WTC11 (cell line): ENCODE measurements around the gene TGDS. TPM values are rescaled to one million over a fixed set of nuclear protein-coding genes. Genes with fewer than 3 reads are reported as not detected.
A peak's percentile ranks its signal among the peaks of the same experiment; 100 is the strongest.

ENCODE experiments used
- ATAC-seq: fragments of 200-7000 bp; cut with Tn5 transposase; 2 replicates; pipeline ENCODE4 v1.10.0; 2021; ENCODE audit warnings: mild to moderate bottlenecking, moderate library complexity
- CTCF ChIA-PET: fragments of 300-600 bp; sonication (Branson Sonifier 250); formaldehyde crosslinking; loops from one replicate; lab custom pipeline; 2021; ENCODE audit warnings: antibody characterized with exemption; lab: Charles Lee
- POLR2A ChIA-PET: fragments of 350-600 bp; sonication (Branson Sonifier 250); formaldehyde crosslinking; loops from one replicate; lab custom pipeline; 2021; ENCODE audit warnings: antibody characterized with exemption; lab: Charles Lee
- DNase-seq: peaks from one replicate; pipeline ENCODE4 v3.0.0; 2021; ENCODE audit warnings: low spot score
- H3K27ac Mint-ChIP-seq: 2 replicates; pipeline ENCODE4 v1.8.0; 2021; ENCODE audit warnings: mixed read lengths
- H3K27me3 Mint-ChIP-seq: 2 replicates; pipeline ENCODE4 v1.8.0; 2021; ENCODE audit warnings: low read depth, mild to moderate bottlenecking, moderate library complexity, mixed read lengths
- H3K36me3 Mint-ChIP-seq: 2 replicates; pipeline ENCODE4 v1.8.0; 2021; ENCODE audit warnings: mixed read lengths
- H3K4me1 Mint-ChIP-seq: 2 replicates; pipeline ENCODE4 v1.8.0; 2022; ENCODE audit warnings: mixed read lengths
- H3K4me3 Mint-ChIP-seq: 2 replicates; pipeline ENCODE4 v1.8.0; 2021; ENCODE audit warnings: mild to moderate bottlenecking, moderate library complexity, mixed read lengths
- H3K9me3 Mint-ChIP-seq: 2 replicates; pipeline ENCODE4 v1.8.0; 2021; ENCODE audit warnings: mixed read lengths
- ARID4B ChIP-seq: sonication (generic); formaldehyde crosslinking; IDR thresholded peaks from 2 replicates; pipeline ENCODE4 v1.8.0; 2023; ENCODE audit warnings: missing genetic modification reagents, mild to moderate bottlenecking, borderline replicate concordance
- ERG ChIP-seq: fragments of 250-450 bp; sonication (Bioruptor Pico); IDR thresholded peaks from 2 replicates; pipeline ENCODE4 v1.8.0; 2021; ENCODE audit warnings: mild to moderate bottlenecking
- GABPB1 ChIP-seq: sonication (generic); formaldehyde crosslinking; IDR thresholded peaks from 2 replicates; pipeline ENCODE4 v1.8.1; 2023; ENCODE audit warnings: mild to moderate bottlenecking, missing genetic modification reagents
- NFYB ChIP-seq: sonication (generic); formaldehyde crosslinking; conservative IDR thresholded peaks from 2 replicates; pipeline ENCODE4 v1.8.0; 2022; ENCODE audit warnings: low read depth, missing genetic modification reagents
- NR3C1 ChIP-seq: sonication (generic); formaldehyde crosslinking; conservative IDR thresholded peaks from 2 replicates; pipeline ENCODE4 v1.8.1; 2023; ENCODE audit warnings: low read depth, mild to moderate bottlenecking, missing genetic modification reagents
- USF2 ChIP-seq: sonication (generic); formaldehyde crosslinking; IDR thresholded peaks from 2 replicates; pipeline ENCODE4 v1.8.1; 2023; ENCODE audit warnings: mild to moderate bottlenecking, missing genetic modification reagents, moderate library complexity
- ZNF532 ChIP-seq: fragments of 250-450 bp; sonication (Bioruptor Pico); IDR thresholded peaks from 2 replicates; pipeline ENCODE4 v1.9.0; 2021; ENCODE audit warnings: mild to moderate bottlenecking, borderline replicate concordance
- total RNA-seq: library from RNA; stranded (reverse); gene quantifications from 3 replicates; pipeline ENCODE4 v1.2.3, GENCODE V29; 2021
- TF ChIP-seq, protein P1 (sequence below): sonication (generic); formaldehyde crosslinking; IDR thresholded peaks from 2 replicates; pipeline ENCODE4 v1.8.1; 2022; ENCODE audit warnings: mild to moderate bottlenecking, missing genetic modification reagents, moderate library complexity, borderline replicate concordance
- TF ChIP-seq, protein P2 (sequence below): sonication (generic); formaldehyde crosslinking; IDR thresholded peaks from 2 replicates; pipeline ENCODE4 v1.8.0; 2022; ENCODE audit warnings: mild to moderate bottlenecking, missing genetic modification reagents
- TF ChIP-seq, protein P3 (sequence below): sonication (generic); formaldehyde crosslinking; IDR thresholded peaks from 2 replicates; pipeline ENCODE4 v1.8.1; 2022; ENCODE audit warnings: missing genetic modification reagents, borderline replicate concordance
- TF ChIP-seq, protein P4 (sequence below): sonication (generic); formaldehyde crosslinking; IDR thresholded peaks from 2 replicates; pipeline ENCODE4 v1.8.1; 2023; ENCODE audit warnings: mild to moderate bottlenecking, missing genetic modification reagents, borderline replicate concordance
- TF ChIP-seq, protein P5 (sequence below): sonication (generic); formaldehyde crosslinking; IDR thresholded peaks from 2 replicates; pipeline ENCODE4 v1.8.1; 2022; ENCODE audit warnings: mild to moderate bottlenecking, moderate library complexity, missing genetic modification reagents

The TGDS gene
- total RNA-seq, 1 experiment from 2014 or later = 12.5 TPM

GRCh38 chr13:94548821-94549231 lies 47.1 kb downstream of the TGDS start:
- peaks cover 16% of the 10 kb centered on the region for H3K9me3 Mint-ChIP-seq
- ATAC-seq (peak; percentile 56), DNase-seq (peak; percentile 73)
- H3K27me3 Mint-ChIP-seq = peaks cover 17% of the 10 kb centered on the region
- H3K4me1 Mint-ChIP-seq = peaks cover 36% of the 10 kb centered on the region
- CTCF ChIA-PET = interaction anchor here (0.9 to 2.3 kb wide), 8 partner anchors 9 to 132 kb away, joined by 3 to 16 read pairs (median 5); partner anchors contain the start of gene TGDS
- H3K36me3 Mint-ChIP-seq = peaks cover 14% of the 10 kb centered on the region
- POLR2A ChIA-PET = interaction anchor here (1.2 to 2.3 kb wide), 3 partner anchors 13 to 53 kb away, joined by 6 to 11 read pairs (median 11); partner anchors contain the start of genes GPR180 and TGDS
- H3K4me3 Mint-ChIP-seq = peak overlapping the region; percentile 83
- H3K27ac Mint-ChIP-seq = peak overlapping the region; percentile 91
- TF ChIP-seq, protein P1, sequence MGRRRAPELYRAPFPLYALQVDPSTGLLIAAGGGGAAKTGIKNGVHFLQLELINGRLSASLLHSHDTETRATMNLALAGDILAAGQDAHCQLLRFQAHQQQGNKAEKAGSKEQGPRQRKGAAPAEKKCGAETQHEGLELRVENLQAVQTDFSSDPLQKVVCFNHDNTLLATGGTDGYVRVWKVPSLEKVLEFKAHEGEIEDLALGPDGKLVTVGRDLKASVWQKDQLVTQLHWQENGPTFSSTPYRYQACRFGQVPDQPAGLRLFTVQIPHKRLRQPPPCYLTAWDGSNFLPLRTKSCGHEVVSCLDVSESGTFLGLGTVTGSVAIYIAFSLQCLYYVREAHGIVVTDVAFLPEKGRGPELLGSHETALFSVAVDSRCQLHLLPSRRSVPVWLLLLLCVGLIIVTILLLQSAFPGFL (CRISPR knock-in tag) = no peak
- TF ChIP-seq, protein P2, sequence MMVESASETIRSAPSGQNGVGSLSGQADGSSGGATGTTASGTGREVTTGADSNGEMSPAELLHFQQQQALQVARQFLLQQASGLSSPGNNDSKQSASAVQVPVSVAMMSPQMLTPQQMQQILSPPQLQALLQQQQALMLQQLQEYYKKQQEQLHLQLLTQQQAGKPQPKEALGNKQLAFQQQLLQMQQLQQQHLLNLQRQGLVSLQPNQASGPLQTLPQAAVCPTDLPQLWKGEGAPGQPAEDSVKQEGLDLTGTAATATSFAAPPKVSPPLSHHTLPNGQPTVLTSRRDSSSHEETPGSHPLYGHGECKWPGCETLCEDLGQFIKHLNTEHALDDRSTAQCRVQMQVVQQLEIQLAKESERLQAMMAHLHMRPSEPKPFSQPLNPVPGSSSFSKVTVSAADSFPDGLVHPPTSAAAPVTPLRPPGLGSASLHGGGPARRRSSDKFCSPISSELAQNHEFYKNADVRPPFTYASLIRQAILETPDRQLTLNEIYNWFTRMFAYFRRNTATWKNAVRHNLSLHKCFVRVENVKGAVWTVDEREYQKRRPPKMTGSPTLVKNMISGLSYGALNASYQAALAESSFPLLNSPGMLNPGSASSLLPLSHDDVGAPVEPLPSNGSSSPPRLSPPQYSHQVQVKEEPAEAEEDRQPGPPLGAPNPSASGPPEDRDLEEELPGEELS (CRISPR knock-in tag) = no peak
- TF ChIP-seq, protein P3, sequence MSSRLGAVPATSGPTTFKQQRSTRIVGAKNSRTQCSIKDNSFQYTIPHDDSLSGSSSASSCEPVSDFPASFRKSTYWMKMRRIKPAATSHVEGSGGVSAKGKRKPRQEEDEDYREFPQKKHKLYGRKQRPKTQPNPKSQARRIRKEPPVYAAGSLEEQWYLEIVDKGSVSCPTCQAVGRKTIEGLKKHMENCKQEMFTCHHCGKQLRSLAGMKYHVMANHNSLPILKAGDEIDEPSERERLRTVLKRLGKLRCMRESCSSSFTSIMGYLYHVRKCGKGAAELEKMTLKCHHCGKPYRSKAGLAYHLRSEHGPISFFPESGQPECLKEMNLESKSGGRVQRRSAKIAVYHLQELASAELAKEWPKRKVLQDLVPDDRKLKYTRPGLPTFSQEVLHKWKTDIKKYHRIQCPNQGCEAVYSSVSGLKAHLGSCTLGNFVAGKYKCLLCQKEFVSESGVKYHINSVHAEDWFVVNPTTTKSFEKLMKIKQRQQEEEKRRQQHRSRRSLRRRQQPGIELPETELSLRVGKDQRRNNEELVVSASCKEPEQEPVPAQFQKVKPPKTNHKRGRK (CRISPR knock-in tag) = no peak
- peak; percentile 71; the same call in 1 of the 2 replicates for TF ChIP-seq ARID4B (CRISPR knock-in tag)
- TF ChIP-seq, protein P4, sequence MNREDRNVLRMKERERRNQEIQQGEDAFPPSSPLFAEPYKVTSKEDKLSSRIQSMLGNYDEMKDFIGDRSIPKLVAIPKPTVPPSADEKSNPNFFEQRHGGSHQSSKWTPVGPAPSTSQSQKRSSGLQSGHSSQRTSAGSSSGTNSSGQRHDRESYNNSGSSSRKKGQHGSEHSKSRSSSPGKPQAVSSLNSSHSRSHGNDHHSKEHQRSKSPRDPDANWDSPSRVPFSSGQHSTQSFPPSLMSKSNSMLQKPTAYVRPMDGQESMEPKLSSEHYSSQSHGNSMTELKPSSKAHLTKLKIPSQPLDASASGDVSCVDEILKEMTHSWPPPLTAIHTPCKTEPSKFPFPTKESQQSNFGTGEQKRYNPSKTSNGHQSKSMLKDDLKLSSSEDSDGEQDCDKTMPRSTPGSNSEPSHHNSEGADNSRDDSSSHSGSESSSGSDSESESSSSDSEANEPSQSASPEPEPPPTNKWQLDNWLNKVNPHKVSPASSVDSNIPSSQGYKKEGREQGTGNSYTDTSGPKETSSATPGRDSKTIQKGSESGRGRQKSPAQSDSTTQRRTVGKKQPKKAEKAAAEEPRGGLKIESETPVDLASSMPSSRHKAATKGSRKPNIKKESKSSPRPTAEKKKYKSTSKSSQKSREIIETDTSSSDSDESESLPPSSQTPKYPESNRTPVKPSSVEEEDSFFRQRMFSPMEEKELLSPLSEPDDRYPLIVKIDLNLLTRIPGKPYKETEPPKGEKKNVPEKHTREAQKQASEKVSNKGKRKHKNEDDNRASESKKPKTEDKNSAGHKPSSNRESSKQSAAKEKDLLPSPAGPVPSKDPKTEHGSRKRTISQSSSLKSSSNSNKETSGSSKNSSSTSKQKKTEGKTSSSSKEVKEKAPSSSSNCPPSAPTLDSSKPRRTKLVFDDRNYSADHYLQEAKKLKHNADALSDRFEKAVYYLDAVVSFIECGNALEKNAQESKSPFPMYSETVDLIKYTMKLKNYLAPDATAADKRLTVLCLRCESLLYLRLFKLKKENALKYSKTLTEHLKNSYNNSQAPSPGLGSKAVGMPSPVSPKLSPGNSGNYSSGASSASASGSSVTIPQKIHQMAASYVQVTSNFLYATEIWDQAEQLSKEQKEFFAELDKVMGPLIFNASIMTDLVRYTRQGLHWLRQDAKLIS (CRISPR knock-in tag) = no peak
- no peak for TF ChIP-seq NR3C1 (CRISPR knock-in tag)
- TF ChIP-seq NFYB (CRISPR knock-in tag) = no peak
- no peak for TF ChIP-seq GABPB1 (CRISPR knock-in tag)
- no peak for TF ChIP-seq ZNF532
- TF ChIP-seq, protein P5, sequence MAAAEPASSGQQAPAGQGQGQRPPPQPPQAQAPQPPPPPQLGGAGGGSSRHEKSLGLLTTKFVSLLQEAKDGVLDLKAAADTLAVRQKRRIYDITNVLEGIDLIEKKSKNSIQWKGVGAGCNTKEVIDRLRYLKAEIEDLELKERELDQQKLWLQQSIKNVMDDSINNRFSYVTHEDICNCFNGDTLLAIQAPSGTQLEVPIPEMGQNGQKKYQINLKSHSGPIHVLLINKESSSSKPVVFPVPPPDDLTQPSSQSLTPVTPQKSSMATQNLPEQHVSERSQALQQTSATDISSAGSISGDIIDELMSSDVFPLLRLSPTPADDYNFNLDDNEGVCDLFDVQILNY (CRISPR knock-in tag) = no peak; the same call in 1 of the 2 replicates
- TF ChIP-seq USF2 = peak; percentile 14; the same call in 1 of the 2 replicates
- TF ChIP-seq ERG (CRISPR knock-in tag) = no peak
